DOHH2 (cell line): ENCODE results near the gene SORBS1.

Experiments
- EZH2phosphoT487 ChIP-seq: fragments of 200-600 bp; sonication (generic); IDR thresholded peaks from 2 replicates; pipeline ENCODE4 v1.6.1; 2017; ENCODE audit warnings: borderline replicate concordance, mild to moderate bottlenecking, antibody characterized with exemption, low read length, moderate library complexity, mixed read lengths
- TF ChIP-seq, protein P1 (sequence below): fragments of 200-600 bp; sonication (generic); IDR thresholded peaks from one replicate; pipeline ENCODE4 v1.5.1; 2014; ENCODE audit warnings: antibody characterized with exemption, mild to moderate bottlenecking, low read depth, low read length; ENCODE audit not compliant: poor library complexity, severe bottlenecking

DNA sequence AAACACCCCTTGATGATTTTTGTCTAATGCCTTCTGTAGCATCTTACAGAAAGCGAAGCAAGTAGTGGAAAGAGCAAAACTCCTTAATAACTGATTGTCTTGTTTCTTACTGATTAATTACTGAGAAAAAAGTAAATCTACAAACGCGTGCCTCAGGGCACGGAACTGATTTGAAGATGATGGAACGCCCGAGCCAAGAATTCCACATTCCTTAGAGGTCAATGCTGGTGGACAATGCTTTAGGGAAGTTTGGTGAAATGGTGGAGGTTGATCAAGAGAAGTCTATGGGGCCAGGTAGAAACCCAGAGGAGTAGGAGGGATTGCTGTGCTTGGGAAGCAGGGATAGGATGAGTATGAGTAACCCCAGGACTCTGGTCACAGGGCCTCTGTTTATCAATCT lies 5.0 kb upstream of the SORBS1 start:
- TF ChIP-seq, protein P1, sequence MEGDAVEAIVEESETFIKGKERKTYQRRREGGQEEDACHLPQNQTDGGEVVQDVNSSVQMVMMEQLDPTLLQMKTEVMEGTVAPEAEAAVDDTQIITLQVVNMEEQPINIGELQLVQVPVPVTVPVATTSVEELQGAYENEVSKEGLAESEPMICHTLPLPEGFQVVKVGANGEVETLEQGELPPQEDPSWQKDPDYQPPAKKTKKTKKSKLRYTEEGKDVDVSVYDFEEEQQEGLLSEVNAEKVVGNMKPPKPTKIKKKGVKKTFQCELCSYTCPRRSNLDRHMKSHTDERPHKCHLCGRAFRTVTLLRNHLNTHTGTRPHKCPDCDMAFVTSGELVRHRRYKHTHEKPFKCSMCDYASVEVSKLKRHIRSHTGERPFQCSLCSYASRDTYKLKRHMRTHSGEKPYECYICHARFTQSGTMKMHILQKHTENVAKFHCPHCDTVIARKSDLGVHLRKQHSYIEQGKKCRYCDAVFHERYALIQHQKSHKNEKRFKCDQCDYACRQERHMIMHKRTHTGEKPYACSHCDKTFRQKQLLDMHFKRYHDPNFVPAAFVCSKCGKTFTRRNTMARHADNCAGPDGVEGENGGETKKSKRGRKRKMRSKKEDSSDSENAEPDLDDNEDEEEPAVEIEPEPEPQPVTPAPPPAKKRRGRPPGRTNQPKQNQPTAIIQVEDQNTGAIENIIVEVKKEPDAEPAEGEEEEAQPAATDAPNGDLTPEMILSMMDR = no peak
- no peak for TF ChIP-seq EZH2phosphoT487
